ENCODE results near the gene AKR1E2.

Gene AKR1E2

GRCh38 chr10:4894335-4894734, 68.3 kb downstream of the AKR1E2 start:
- Histone ChIP-seq H3K27ac (ENCODE audit: poor library complexity, severe bottlenecking) (no peak overlapping the region), H3K9me3 (ENCODE audit: severe bottlenecking) (no peaks in the 10 kb centered on the region), H3K4me3 (ENCODE audit: severe bottlenecking) (no peak overlapping the region), H3K36me3 (ENCODE audit: low read depth) (no peaks in the 10 kb centered on the region), H3K4me1 (ENCODE audit: insufficient read depth, poor library complexity, severe bottlenecking) (no peaks in the 10 kb centered on the region), H3K27me3 (ENCODE audit: insufficient read depth, poor library complexity, severe bottlenecking) (no peaks in the 10 kb centered on the region)
- no peak for ATAC-seq (ENCODE audit: low read depth)
- TF ChIP-seq, protein P1, sequence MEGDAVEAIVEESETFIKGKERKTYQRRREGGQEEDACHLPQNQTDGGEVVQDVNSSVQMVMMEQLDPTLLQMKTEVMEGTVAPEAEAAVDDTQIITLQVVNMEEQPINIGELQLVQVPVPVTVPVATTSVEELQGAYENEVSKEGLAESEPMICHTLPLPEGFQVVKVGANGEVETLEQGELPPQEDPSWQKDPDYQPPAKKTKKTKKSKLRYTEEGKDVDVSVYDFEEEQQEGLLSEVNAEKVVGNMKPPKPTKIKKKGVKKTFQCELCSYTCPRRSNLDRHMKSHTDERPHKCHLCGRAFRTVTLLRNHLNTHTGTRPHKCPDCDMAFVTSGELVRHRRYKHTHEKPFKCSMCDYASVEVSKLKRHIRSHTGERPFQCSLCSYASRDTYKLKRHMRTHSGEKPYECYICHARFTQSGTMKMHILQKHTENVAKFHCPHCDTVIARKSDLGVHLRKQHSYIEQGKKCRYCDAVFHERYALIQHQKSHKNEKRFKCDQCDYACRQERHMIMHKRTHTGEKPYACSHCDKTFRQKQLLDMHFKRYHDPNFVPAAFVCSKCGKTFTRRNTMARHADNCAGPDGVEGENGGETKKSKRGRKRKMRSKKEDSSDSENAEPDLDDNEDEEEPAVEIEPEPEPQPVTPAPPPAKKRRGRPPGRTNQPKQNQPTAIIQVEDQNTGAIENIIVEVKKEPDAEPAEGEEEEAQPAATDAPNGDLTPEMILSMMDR (IDR thresholded peaks at IDR 0.05; ENCODE audit: poor library complexity, severe bottlenecking) = no peak
- DNase-seq (ENCODE audit: low spot score) = no peak

All from RWPE2 (cell line).